ENCODE data around the gene CYTH3.
"Not testable (repeated sequence)": the region's sequence is repeated elsewhere in the genome, so short reads cannot be mapped to it uniquely, and the experiment has no call there.

CYTH3 gene

GRCh38 chr7:6200971-6201370, 71.5 kb downstream of the CYTH3 start:
- in situ Hi-C loops (cut with HindIII; ENCODE audit: low sequenced_read_pairs) = no loop called here

GRCh38 chr7:6198689-6199595, 73.5 kb downstream of the CYTH3 start:
- in situ Hi-C loops (cut with HindIII; ENCODE audit: low sequenced_read_pairs) = no loop called here

- in situ Hi-C loops (cut with HindIII; ENCODE audit: low sequenced_read_pairs) = no loop called here
Observed at GRCh38 chr7:6197801-6198551, 74.4 kb downstream of the CYTH3 start.

- in situ Hi-C loops (cut with HindIII; ENCODE audit: low sequenced_read_pairs) = no loop called here
Observed at GRCh38 chr7:6193709-6194108, 78.7 kb downstream of the CYTH3 start.

GRCh38 chr7:6190563-6190962, 81.9 kb downstream of the CYTH3 start:
- in situ Hi-C loops (cut with HindIII; ENCODE audit: low sequenced_read_pairs) = not testable (repeated sequence)

- in situ Hi-C loops (cut with HindIII; ENCODE audit: low sequenced_read_pairs) = loop anchor here (10.0 kb wide), 1 partner anchor 76 kb away; no protein-coding TSS in a partner anchor
Observed at GRCh38 chr7:6188389-6188788, 84.0 kb downstream of the CYTH3 start.

GRCh38 chr7:6186577-6186976, 85.8 kb downstream of the CYTH3 start:
- in situ Hi-C loops (cut with HindIII; ENCODE audit: low sequenced_read_pairs) = loop anchor here (10.0 kb wide), 1 partner anchor 78 kb away; no protein-coding TSS in a partner anchor

- in situ Hi-C loops (cut with HindIII; ENCODE audit: low sequenced_read_pairs) = loop anchor here (10.0 kb wide), 1 partner anchor 82 kb away; no protein-coding TSS in a partner anchor
Observed at GRCh38 chr7:6182993-6183392, 89.4 kb downstream of the CYTH3 start.

- in situ Hi-C loops (cut with HindIII; ENCODE audit: low sequenced_read_pairs) = loop anchor here (10.0 kb wide), 1 partner anchor 84 kb away; no protein-coding TSS in a partner anchor
Observed at GRCh38 chr7:6181136-6181535, 91.3 kb downstream of the CYTH3 start.

- in situ Hi-C loops (cut with HindIII; ENCODE audit: low sequenced_read_pairs) = loop anchor here (10.0 kb wide), 1 partner anchor 84 kb away; no protein-coding TSS in a partner anchor
Observed at GRCh38 chr7:6180344-6180725, 92.1 kb downstream of the CYTH3 start.

GRCh38 chr7:6179620-6180343, 92.6 kb downstream of the CYTH3 start:
- in situ Hi-C loops (cut with HindIII; ENCODE audit: low sequenced_read_pairs) = loop anchor here (10.0 kb wide), 1 partner anchor 85 kb away; no protein-coding TSS in a partner anchor

GRCh38 chr7:6178298-6179029, 94.0 kb downstream of the CYTH3 start:
- in situ Hi-C loops (cut with HindIII; ENCODE audit: low sequenced_read_pairs) = no loop called here

- in situ Hi-C loops (cut with HindIII; ENCODE audit: low sequenced_read_pairs) = no loop called here
Observed at GRCh38 chr7:6175645-6176044, 96.8 kb downstream of the CYTH3 start.

- in situ Hi-C loops (cut with HindIII; ENCODE audit: low sequenced_read_pairs) = no loop called here
Observed at GRCh38 chr7:6172910-6173295, 99.5 kb downstream of the CYTH3 start.

- in situ Hi-C loops (cut with HindIII; ENCODE audit: low sequenced_read_pairs) = no loop called here
Observed at GRCh38 chr7:6172224-6172909, 100.1 kb downstream of the CYTH3 start.

GRCh38 chr7:6171532-6172223, 100.7 kb downstream of the CYTH3 start:
- in situ Hi-C loops (cut with HindIII; ENCODE audit: low sequenced_read_pairs) = no loop called here

GRCh38 chr7:6170571-6171531, 101.6 kb downstream of the CYTH3 start:
- in situ Hi-C loops (cut with HindIII; ENCODE audit: low sequenced_read_pairs) = no loop called here

Data from DLD1 (cell line).